Nephron (organoid): Measurements from ENCODE around the gene KIAA0040.
"Not testable (repeated sequence)": the region's sequence is repeated elsewhere in the genome, so short reads cannot be mapped to it uniquely, and the experiment has no call there.

Experiments
- H3K27ac Mint-ChIP-seq, 3 experiments: 2 replicates each; pipeline ENCODE4 v1.8.0; 2020; ENCODE audit warnings: mixed read lengths in 3 of 3, mild to moderate bottlenecking in 2 of 3, moderate library complexity in 1 of 3
- H3K27me3 Mint-ChIP-seq: 2 replicates; pipeline ENCODE4 v1.8.0; 2021; ENCODE audit warnings: low read depth, mild to moderate bottlenecking, moderate library complexity, mixed read lengths
- H3K36me3 Mint-ChIP-seq: 2 replicates; pipeline ENCODE4 v1.8.0; 2020; ENCODE audit warnings: low read depth, mixed read lengths
- H3K4me1 Mint-ChIP-seq: 2 replicates; pipeline ENCODE4 v1.8.0; 2020; ENCODE audit warnings: mixed read lengths
- H3K4me3 Mint-ChIP-seq, 3 experiments: 2 replicates each; pipeline ENCODE4 v1.8.0; 2020; ENCODE audit warnings: mild to moderate bottlenecking in 3 of 3, mixed read lengths in 3 of 3, moderate library complexity in 2 of 3
- H3K9me3 Mint-ChIP-seq: 2 replicates; pipeline ENCODE4 v1.8.0; 2020; ENCODE audit warnings: mixed read lengths
- TF ChIP-seq, protein P1 (sequence below), 3 experiments: fragments of 200-600 bp; sonication (generic); IDR thresholded peaks; one replicate each; pipeline ENCODE4 v1.5.0; 2021; ENCODE audit warnings: antibody characterized with exemption in 3 of 3; ENCODE audit not compliant: unreplicated experiment in 3 of 3

Gene KIAA0040

DNA sequence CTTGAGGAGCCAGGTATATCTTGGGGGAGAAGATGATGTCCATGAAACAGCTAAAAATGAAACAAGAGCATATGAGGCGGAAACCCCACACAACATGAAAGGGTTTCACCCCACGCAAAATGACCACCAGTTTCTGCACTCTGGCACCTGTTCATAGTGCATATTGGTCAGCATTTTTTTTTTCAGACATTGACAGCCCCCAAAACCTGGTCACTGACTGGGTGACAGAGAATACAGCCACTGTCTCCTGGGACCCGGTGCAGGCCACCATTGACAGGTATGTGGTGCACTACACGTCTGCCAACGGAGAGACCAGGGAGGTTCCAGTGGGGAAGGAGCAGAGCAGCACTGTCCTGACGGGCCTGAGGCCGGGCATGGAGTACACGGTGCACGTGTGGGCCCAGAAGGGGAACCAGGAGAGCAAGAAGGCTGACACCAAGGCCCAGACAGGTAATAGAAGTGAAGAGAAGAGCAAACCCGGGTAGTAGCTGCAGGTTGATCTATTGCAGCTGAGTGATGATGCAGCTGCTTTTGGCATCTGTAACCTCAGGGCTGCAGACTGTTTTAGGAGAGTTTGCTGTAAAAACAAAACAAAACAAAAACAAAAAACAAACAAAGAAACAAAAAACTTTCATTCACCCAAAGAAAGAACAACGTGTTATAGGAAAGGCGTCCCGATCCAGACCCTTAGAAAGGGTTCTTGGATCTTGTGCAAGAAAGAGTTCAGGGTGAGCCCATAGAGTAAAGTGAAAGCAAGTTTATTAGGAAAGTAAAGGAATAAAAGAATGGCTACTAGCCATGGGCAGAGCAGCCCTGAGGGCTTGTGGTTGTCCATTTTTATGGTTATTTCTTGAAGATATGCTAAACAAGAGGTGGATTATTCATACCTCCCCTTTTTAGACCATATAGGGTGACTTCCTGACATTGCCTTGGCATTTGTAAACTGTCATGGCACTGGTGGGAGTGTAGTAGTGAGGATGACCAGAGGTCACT, 73.9 kb downstream of the KIAA0040 start:
- no peaks in the 10 kb centered on the region for H3K4me1 Mint-ChIP-seq
- H3K36me3 Mint-ChIP-seq: no peaks in the 10 kb centered on the region
- H3K27ac Mint-ChIP-seq: no peak overlapping the region
- H3K4me3 Mint-ChIP-seq: no peak overlapping the region
- TF ChIP-seq, protein P1, sequence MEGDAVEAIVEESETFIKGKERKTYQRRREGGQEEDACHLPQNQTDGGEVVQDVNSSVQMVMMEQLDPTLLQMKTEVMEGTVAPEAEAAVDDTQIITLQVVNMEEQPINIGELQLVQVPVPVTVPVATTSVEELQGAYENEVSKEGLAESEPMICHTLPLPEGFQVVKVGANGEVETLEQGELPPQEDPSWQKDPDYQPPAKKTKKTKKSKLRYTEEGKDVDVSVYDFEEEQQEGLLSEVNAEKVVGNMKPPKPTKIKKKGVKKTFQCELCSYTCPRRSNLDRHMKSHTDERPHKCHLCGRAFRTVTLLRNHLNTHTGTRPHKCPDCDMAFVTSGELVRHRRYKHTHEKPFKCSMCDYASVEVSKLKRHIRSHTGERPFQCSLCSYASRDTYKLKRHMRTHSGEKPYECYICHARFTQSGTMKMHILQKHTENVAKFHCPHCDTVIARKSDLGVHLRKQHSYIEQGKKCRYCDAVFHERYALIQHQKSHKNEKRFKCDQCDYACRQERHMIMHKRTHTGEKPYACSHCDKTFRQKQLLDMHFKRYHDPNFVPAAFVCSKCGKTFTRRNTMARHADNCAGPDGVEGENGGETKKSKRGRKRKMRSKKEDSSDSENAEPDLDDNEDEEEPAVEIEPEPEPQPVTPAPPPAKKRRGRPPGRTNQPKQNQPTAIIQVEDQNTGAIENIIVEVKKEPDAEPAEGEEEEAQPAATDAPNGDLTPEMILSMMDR (IDR thresholded peaks at IDR 0.05; ENCODE audit: unreplicated experiment in 3 of 3): no peak
- peaks cover 4% of the 10 kb centered on the region for H3K9me3 Mint-ChIP-seq
- H3K27me3 Mint-ChIP-seq: no peaks in the 10 kb centered on the region

DNA sequence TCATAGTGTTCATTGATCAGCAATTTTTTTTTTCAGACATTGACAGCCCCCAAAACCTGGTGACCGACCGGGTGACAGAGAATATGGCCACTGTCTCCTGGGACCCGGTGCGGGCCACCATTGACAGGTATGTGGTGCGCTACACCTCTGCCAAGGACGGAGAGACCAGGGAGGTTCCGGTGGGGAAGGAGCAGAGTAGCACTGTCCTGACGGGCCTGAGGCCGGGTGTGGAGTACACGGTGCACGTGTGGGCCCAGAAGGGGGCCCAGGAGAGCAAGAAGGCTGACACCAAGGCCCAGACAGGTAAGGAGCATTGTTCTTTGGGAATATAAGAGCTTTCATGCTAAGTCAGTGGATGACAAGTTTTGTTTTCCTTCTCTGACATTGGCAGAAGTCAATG, 75.7 kb downstream of the KIAA0040 start:
- no peaks in the 10 kb centered on the region for H3K27me3 Mint-ChIP-seq
- H3K4me3 Mint-ChIP-seq: no peak overlapping the region
- no peak overlapping the region for H3K27ac Mint-ChIP-seq
- no peaks in the 10 kb centered on the region for H3K4me1 Mint-ChIP-seq
- no peaks in the 10 kb centered on the region for H3K36me3 Mint-ChIP-seq
- TF ChIP-seq, protein P1 (IDR thresholded peaks at IDR 0.05; ENCODE audit: unreplicated experiment in 3 of 3): no peak
- H3K9me3 Mint-ChIP-seq: peaks cover 15% of the 10 kb centered on the region

DNA sequence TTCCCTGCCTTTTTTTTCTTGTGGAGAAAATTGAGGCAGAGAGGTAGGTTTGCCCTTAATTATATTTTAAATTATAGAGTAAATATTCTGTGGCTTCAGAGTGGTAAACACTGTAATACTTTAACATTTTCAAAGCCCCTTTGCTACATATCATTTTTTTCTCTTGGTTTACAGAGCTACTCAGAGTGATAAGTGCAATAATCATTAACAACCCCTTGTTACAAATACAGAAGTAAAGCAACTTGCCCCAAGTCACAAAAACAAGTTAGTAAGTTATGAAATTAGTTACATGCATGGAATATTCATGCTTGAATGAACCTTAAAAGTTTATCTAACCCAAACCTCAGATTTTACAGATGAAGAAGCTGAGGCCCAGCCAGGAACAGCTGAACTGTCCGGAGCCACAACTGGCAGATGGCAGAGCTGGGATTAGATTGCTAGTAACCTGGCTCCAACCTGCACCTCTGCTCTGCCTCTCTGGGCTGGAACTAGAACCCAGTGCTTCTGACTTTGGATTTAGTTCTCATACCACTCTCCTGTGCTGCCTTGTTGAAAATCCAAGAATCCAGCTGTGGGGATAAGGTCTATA, 76.3 kb downstream of the KIAA0040 start:
- no peak overlapping the region for H3K4me3 Mint-ChIP-seq
- H3K4me1 Mint-ChIP-seq: no peaks in the 10 kb centered on the region
- no peak overlapping the region for H3K27ac Mint-ChIP-seq
- TF ChIP-seq, protein P1 (IDR thresholded peaks at IDR 0.05; ENCODE audit: unreplicated experiment in 3 of 3): no peak
- H3K36me3 Mint-ChIP-seq: no peaks in the 10 kb centered on the region
- no peaks in the 10 kb centered on the region for H3K27me3 Mint-ChIP-seq
- peaks cover 19% of the 10 kb centered on the region for H3K9me3 Mint-ChIP-seq

DNA sequence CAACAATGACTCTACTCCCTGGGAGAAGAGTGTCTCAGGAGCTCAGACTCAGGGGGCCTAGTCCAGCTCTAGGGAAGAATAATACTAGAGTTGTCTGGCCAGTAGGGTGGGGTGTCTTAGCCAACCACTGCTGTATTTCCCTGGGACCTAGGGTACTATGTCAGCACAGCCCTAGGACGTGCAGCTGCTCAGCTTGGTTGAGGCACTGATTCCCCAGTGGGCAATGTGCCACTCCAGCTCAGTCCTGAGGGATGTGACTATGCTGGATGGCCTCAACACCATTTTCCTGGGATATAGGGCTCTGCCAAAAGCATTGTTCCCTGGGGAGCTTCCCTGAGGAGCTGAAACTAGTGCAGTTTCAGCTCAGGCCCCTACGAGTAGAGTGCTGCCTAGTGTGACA, 77.6 kb downstream of the KIAA0040 start:
- H3K4me3 Mint-ChIP-seq: no peak overlapping the region
- peaks cover 26% of the 10 kb centered on the region for H3K9me3 Mint-ChIP-seq
- no peaks in the 10 kb centered on the region for H3K27me3 Mint-ChIP-seq
- TF ChIP-seq, protein P1 (IDR thresholded peaks at IDR 0.05; ENCODE audit: unreplicated experiment in 3 of 3): no peak
- no peak overlapping the region for H3K27ac Mint-ChIP-seq
- no peaks in the 10 kb centered on the region for H3K36me3 Mint-ChIP-seq
- H3K4me1 Mint-ChIP-seq: no peaks in the 10 kb centered on the region

DNA sequence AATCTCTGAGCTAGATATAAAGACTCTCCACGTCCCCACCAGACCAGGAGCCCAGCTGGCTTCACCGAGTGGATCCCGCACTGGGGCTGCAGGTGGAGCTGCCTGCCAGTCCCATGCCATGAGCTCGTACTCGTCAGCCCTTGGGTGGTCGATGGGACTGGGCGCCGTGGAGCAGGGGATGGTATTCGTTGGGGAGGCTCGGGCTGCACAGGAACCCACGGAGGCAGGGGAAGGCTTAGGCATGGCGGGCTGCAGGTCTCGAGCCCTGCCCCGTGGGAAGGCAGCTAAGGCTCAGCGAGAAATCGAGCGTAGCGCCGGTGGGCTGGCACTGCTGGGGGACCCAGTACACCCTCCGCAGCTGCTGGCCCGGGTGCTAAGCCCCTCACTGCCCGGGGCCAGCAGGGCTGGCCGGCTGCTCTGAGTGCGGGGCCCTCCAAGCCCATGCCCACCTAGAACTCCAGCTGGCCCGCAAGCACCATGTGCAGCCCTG, 84.2 kb downstream of the KIAA0040 start:
- peaks cover 31% of the 10 kb centered on the region for H3K9me3 Mint-ChIP-seq
- not testable (repeated sequence) for H3K27ac Mint-ChIP-seq, H3K27me3 Mint-ChIP-seq, H3K4me1 Mint-ChIP-seq, H3K4me3 Mint-ChIP-seq, H3K36me3 Mint-ChIP-seq
